Calu3 (cell line): ENCODE measurements around the gene HS3ST5. TPM values are rescaled to one million over a fixed set of nuclear protein-coding genes. Genes with fewer than 3 reads are reported as not detected.

Experiments
- BruUV-seq: library from RNA; stranded (reverse); fragments of 400-500 nt; replicated peaks from 2 replicates; lab custom pipeline; 2021; lab: Mats Ljungman, UMichigan
- CTCF ChIA-PET: fragments of 300-600 bp; sonication (Branson Sonifier 250); formaldehyde crosslinking; loops from one replicate; lab custom pipeline; 2022; ENCODE audit warnings: antibody characterized with exemption; lab: Charles Lee
- DNase-seq: peaks from one replicate; pipeline ENCODE4 v3.0.0; 2022
- H3K27ac Mint-ChIP-seq: one replicate; pipeline ENCODE4 v1.8.0; 2022; ENCODE audit warnings: mixed read lengths; ENCODE audit not compliant: unreplicated experiment
- H3K27me3 Mint-ChIP-seq: one replicate; pipeline ENCODE4 v1.8.0; 2022; ENCODE audit warnings: mixed read lengths; ENCODE audit not compliant: unreplicated experiment
- H3K36me3 Mint-ChIP-seq: one replicate; pipeline ENCODE4 v1.8.0; 2022; ENCODE audit warnings: mild to moderate bottlenecking, moderate library complexity, mixed read lengths; ENCODE audit not compliant: insufficient read depth, unreplicated experiment
- H3K4me1 Mint-ChIP-seq: one replicate; pipeline ENCODE4 v1.8.0; 2022; ENCODE audit warnings: mild to moderate bottlenecking, low read depth, mixed read lengths; ENCODE audit not compliant: unreplicated experiment
- H3K4me3 Mint-ChIP-seq: one replicate; pipeline ENCODE4 v1.8.0; 2022; ENCODE audit warnings: mild to moderate bottlenecking, low read depth, moderate library complexity, mixed read lengths; ENCODE audit not compliant: unreplicated experiment
- H3K9me3 Mint-ChIP-seq: one replicate; pipeline ENCODE4 v1.8.0; 2022; ENCODE audit warnings: low read depth, mixed read lengths; ENCODE audit not compliant: unreplicated experiment
- intact Hi-C: fragments of 100-400 bp; cut with micrococcal nuclease; formaldehyde crosslinking; loops from one replicate; pipeline ENCODE4 v1.10.0; 2022; ENCODE audit not compliant: unreplicated experiment
- total RNA-seq: library from RNA; stranded (reverse); gene quantifications from 2 replicates; pipeline ENCODE4 v1.2.3, GENCODE V29; 2022
- TF ChIP-seq, protein P1 (sequence below): fragments of 200-600 bp; IDR thresholded peaks from one replicate; pipeline ENCODE4 v1.8.0; 2022; ENCODE audit warnings: antibody characterized with exemption; ENCODE audit not compliant: unreplicated experiment

The HS3ST5 gene
- total RNA-seq, 1 experiment from 2014 or later, result 0.40 TPM

DNA sequence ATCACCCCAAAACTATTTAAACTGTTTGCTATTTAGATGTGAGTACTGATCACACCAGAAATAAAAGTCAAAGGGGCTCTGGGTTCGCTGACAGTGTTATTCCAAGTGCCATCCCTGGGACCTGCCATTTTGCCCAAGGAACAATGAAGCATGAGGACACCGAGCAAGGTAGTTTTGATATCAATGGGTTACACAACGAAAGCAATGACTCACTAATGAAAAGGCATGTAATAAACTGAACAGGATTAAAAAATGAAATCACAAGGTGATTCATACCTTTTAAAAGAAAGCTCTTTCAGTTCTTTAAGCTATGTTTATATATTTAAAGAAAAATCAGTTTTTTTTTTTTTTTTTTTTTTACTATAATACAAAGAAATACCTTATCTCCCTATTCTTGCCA is 102.0 kb downstream of the HS3ST5 start:
- no peak for DNase-seq
- H3K9me3 Mint-ChIP-seq, result no peaks in the 10 kb centered on the region
- no peaks in the 10 kb centered on the region for H3K36me3 Mint-ChIP-seq
- CTCF ChIA-PET, result interaction anchor here (0.7 kb wide), 1 partner anchor 451 kb away, joined by 4 read pairs; no protein-coding TSS in a partner anchor
- TF ChIP-seq, protein P1, sequence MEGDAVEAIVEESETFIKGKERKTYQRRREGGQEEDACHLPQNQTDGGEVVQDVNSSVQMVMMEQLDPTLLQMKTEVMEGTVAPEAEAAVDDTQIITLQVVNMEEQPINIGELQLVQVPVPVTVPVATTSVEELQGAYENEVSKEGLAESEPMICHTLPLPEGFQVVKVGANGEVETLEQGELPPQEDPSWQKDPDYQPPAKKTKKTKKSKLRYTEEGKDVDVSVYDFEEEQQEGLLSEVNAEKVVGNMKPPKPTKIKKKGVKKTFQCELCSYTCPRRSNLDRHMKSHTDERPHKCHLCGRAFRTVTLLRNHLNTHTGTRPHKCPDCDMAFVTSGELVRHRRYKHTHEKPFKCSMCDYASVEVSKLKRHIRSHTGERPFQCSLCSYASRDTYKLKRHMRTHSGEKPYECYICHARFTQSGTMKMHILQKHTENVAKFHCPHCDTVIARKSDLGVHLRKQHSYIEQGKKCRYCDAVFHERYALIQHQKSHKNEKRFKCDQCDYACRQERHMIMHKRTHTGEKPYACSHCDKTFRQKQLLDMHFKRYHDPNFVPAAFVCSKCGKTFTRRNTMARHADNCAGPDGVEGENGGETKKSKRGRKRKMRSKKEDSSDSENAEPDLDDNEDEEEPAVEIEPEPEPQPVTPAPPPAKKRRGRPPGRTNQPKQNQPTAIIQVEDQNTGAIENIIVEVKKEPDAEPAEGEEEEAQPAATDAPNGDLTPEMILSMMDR, result no peak
- H3K27me3 Mint-ChIP-seq, result no peaks in the 10 kb centered on the region
- no peak overlapping the region for H3K4me3 Mint-ChIP-seq
- BruUV-seq, result no TSS peak
- no peaks in the 10 kb centered on the region for H3K4me1 Mint-ChIP-seq
- intact Hi-C loops, result no loop called here
- no peak overlapping the region for H3K27ac Mint-ChIP-seq

DNA sequence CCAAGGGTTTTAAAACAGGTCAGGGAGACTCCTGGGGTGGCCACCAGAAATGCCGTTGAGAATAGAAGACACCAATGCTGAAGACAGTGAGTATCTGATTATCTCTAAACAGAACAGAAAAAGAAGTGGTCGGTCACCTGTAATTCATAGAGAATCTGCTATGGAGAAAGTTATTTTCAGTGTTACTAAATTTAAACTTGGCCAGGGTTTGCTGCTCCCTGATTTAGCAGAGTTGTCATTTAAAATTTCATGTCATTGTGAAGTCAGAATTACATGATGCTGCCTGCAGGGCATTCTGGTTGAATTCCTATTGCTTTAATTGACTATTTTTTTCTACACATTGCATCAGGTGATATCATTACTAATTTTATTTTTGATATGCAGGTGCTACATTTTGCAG is 114.1 kb downstream of the HS3ST5 start:
- TF ChIP-seq, protein P1, result no peak
- DNase-seq, result no peak
- no peak overlapping the region for H3K4me3 Mint-ChIP-seq
- H3K9me3 Mint-ChIP-seq, result no peaks in the 10 kb centered on the region
- no TSS peak for BruUV-seq
- intact Hi-C loops, result no loop called here
- no peaks in the 10 kb centered on the region for H3K27me3 Mint-ChIP-seq
- no peaks in the 10 kb centered on the region for H3K36me3 Mint-ChIP-seq
- no peak overlapping the region for H3K27ac Mint-ChIP-seq
- H3K4me1 Mint-ChIP-seq, result no peaks in the 10 kb centered on the region
- CTCF ChIA-PET, result no interaction called here

DNA sequence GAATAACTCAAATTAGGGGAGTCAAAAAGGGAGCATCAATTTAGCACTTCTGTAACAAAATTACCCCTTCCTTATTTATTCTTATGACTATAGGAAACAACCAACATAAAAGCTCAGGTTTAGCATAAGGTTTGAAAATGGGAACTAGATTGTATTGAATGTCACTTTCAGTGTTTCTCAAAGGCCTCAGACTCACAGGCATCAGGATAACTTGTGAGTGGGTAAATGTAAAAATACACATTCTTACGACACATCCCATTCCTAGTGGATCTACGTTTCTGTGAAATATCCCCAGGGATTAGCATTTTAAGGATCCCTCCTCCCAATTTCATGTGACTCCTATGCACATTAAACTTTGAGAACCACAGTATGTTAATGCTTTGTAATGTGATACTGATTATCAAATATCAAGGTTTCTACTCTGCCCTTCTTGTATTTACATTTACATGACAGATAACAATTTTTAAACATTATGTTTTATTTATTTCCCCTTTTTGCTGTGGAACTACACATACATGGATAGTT is 114.8 kb downstream of the HS3ST5 start:
- no peaks in the 10 kb centered on the region for H3K27me3 Mint-ChIP-seq
- intact Hi-C loops, result no loop called here
- no peak overlapping the region for H3K27ac Mint-ChIP-seq
- H3K9me3 Mint-ChIP-seq, result no peaks in the 10 kb centered on the region
- no TSS peak for BruUV-seq
- CTCF ChIA-PET, result interaction anchor here (0.5 kb wide), 1 partner anchor 231 kb away, joined by 3 read pairs; no protein-coding TSS in a partner anchor
- H3K4me3 Mint-ChIP-seq, result no peak overlapping the region
- TF ChIP-seq, protein P1, result no peak
- no peak for DNase-seq
- H3K36me3 Mint-ChIP-seq, result no peaks in the 10 kb centered on the region
- H3K4me1 Mint-ChIP-seq, result no peaks in the 10 kb centered on the region

DNA sequence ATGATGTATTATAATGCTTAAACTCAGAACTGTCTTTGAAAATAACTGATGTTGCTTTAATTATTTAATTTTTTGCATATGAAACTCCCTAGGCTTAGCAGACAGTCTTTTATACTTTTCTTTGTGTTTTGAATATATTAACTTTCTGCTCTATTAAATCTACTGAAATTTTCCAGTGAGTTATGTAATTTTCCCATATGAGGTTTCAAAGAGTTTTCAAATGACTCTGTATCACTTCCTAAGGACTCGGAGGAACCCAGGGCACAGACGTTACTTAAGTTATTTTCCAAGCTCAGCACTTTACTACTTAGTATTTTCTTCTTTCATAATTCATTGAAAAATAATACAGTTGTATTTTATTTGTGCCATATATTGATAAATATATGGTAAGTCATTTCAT is 122.6 kb downstream of the HS3ST5 start:
- Mint-ChIP-seq H3K36me3 (no peaks in the 10 kb centered on the region), H3K4me3 (no peak overlapping the region), H3K4me1 (no peaks in the 10 kb centered on the region), H3K27ac (no peak overlapping the region), H3K9me3 (no peaks in the 10 kb centered on the region), H3K27me3 (no peaks in the 10 kb centered on the region)
- CTCF ChIA-PET, result no interaction called here
- TF ChIP-seq, protein P1, result no peak
- DNase-seq, result no peak
- no TSS peak for BruUV-seq
- intact Hi-C loops, result no loop called here
